ENCODE measurements around the gene FETUB.

DNA sequence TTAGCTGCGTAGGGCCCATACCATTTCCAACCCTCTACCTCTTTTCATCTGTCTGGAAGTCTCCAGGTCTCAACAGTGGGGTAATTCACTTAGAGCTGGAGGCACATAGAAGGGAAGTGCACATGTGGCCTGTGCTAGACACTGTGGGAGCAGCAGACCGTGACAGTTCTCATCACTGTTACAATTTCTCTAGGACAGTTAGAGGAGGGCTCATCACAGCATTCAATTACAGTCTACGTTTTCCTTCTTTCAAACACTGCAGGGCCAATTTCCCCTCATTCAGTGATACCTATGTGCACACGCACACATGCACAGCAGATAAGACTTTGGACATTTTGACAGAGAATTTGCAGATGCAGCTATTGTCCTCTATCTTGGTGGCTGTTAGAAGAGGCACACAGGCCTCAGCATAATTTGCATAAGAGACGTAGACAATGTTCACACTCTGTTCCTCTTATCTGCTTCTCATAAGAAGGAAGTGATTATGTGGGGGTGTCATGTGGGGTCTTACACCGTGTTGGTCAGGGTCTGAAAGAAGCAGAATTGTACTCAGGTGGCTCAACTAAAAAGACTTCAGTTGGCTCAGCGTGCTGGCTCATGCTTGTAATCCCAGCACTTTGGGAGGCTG is 13.0 kb downstream of the FETUB start:
- no peak for TF ChIP-seq EZH2 (IDR thresholded peaks at IDR 0.05; ENCODE audit: low read length, unreplicated experiment)
- TF ChIP-seq, protein P1, sequence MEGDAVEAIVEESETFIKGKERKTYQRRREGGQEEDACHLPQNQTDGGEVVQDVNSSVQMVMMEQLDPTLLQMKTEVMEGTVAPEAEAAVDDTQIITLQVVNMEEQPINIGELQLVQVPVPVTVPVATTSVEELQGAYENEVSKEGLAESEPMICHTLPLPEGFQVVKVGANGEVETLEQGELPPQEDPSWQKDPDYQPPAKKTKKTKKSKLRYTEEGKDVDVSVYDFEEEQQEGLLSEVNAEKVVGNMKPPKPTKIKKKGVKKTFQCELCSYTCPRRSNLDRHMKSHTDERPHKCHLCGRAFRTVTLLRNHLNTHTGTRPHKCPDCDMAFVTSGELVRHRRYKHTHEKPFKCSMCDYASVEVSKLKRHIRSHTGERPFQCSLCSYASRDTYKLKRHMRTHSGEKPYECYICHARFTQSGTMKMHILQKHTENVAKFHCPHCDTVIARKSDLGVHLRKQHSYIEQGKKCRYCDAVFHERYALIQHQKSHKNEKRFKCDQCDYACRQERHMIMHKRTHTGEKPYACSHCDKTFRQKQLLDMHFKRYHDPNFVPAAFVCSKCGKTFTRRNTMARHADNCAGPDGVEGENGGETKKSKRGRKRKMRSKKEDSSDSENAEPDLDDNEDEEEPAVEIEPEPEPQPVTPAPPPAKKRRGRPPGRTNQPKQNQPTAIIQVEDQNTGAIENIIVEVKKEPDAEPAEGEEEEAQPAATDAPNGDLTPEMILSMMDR (conservative IDR thresholded peaks at IDR 0.05; ENCODE audit: low read depth, low read length), result no peak

Measured in PC-3 (cell line).